ENCODE measurements around the gene TMPRSS5.

Gene TMPRSS5

GRCh38 chr11:113683481-113684046 lies 22.5 kb downstream of the TMPRSS5 start:
- no peak overlapping the region for H3K4me3 ChIP-seq (ENCODE audit: low read depth, low read length)
- CTCF ChIA-PET = no interaction called here
- TF ChIP-seq CTCF (IDR thresholded peaks at IDR 0.05; ENCODE audit: insufficient read depth, low read length, missing control alignments) = no peak
- no peak for DNase-seq (ENCODE audit: low read depth, low spot score)
- POLR2A ChIA-PET = no interaction called here

- ChIA-PET CTCF (no interaction called here), POLR2A (no interaction called here)
- DNase-seq (ENCODE audit: low read depth, low spot score) = no peak
- no peak overlapping the region for H3K4me3 ChIP-seq (ENCODE audit: low read depth, low read length)
- no peak for TF ChIP-seq CTCF (IDR thresholded peaks at IDR 0.05; ENCODE audit: insufficient read depth, low read length, missing control alignments)
These were observed 24.2 kb downstream of the TMPRSS5 start for GRCh38 chr11:113681711-113682413.

DNA sequence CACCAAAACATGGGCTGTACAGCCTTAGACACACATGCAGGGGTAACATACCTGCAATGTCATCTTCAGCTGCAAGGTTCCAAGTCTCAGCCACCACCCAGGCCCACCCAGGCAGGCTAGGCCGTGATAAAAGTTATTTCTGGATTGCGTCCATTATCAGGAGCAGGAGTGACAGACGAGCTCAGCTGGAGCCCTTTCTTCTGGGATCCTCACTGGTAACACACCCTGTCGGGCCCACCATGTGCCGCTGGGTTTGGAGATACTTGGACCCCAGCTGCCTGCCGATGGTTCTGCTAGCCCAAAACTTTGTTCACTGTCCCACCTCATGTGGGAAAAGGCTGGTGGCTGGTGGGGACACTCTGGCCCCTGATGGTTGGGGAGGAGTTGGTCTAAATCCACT lies 24.8 kb downstream of the TMPRSS5 start:
- POLR2A ChIA-PET = no interaction called here
- no peak for TF ChIP-seq CTCF (IDR thresholded peaks at IDR 0.05; ENCODE audit: insufficient read depth, low read length, missing control alignments)

GRCh38 chr11:113677685-113678084 lies 28.4 kb downstream of the TMPRSS5 start:
- POLR2A ChIA-PET = no interaction called here
- TF ChIP-seq CTCF (IDR thresholded peaks at IDR 0.05; ENCODE audit: insufficient read depth, low read length, missing control alignments) = no peak
- H3K4me3 ChIP-seq (ENCODE audit: low read depth, low read length) = no peak overlapping the region
- CTCF ChIA-PET = no interaction called here
- DNase-seq (ENCODE audit: low read depth, low spot score) = no peak

More for the DNA sequence above, 24.8 kb downstream of the TMPRSS5 start:
- CTCF ChIA-PET = no interaction called here
- no peak overlapping the region for H3K4me3 ChIP-seq (ENCODE audit: low read depth, low read length)
- DNase-seq (ENCODE audit: low read depth, low spot score) = no peak

DNA sequence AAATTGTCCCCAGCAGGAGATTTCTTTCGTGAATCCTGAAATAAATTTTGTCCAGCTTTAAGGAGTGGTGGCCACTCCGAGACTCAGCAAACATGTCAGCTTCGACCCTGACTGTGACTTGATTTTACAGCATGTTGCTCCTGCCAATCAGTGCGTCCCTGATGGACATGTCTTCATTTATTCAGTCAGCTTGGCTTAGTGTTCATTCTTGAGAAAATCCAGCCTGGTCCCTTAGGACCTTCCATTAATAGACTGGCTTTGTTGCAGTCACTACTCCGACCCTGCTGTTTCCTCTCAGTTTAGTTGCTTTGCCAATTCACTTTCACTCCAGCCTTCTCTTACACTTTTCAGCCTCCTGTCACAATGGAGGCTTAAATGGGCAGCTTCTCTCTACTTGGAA lies 30.5 kb downstream of the TMPRSS5 start:
- ChIA-PET CTCF (interaction anchor here (2.1 kb wide), 1 partner anchor 55 kb away, joined by 8 read pairs; no protein-coding TSS in a partner anchor), POLR2A (no interaction called here)
- DNase-seq (ENCODE audit: low read depth, low spot score) = no peak
- no peak for TF ChIP-seq CTCF (IDR thresholded peaks at IDR 0.05; ENCODE audit: insufficient read depth, low read length, missing control alignments)
- no peak overlapping the region for H3K4me3 ChIP-seq (ENCODE audit: low read depth, low read length)

DNA sequence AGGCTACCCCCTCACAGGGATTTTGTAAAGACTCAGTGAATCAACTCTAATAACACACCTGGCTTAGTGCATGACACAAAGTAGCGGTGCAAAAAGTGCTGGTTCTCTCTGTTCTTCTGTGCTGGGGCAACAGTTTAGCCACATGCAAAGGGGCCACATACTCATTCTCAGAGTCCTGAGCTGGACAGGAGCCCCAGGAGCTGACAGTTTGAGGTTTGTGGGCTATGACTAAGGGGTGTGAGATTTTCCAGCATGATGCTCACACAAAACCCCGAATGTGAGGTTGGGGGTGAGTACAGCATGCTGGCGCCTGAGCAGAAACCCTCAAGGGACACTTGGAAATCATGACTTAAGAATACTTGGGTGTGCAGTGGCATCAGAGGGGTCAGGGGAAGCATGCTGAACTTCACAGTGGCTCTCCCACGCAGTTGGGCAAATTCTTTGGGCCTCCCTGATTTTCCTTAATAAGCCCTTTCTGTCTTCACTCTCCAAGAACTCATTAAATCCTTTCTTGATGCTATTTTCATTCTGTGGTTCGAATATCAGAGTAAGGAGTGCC lies 31.0 kb downstream of the TMPRSS5 start:
- ChIA-PET CTCF (interaction anchor here (2.1 kb wide), 1 partner anchor 56 kb away, joined by 8 read pairs; no protein-coding TSS in a partner anchor), POLR2A (no interaction called here)
- no peak for TF ChIP-seq CTCF (IDR thresholded peaks at IDR 0.05; ENCODE audit: insufficient read depth, low read length, missing control alignments)
- no peak overlapping the region for H3K4me3 ChIP-seq (ENCODE audit: low read depth, low read length)
- peak; percentile 86 for DNase-seq (ENCODE audit: low read depth, low spot score)

Data from AG04449 (cell line).